ENCODE measurements around the gene C1QTNF12. TPM values are rescaled to one million over a fixed set of nuclear protein-coding genes. Genes with fewer than 3 reads are reported as not detected.

The C1QTNF12 gene
- total and polyA plus RNA-seq, 2 experiments from 2014 or later: 2.1 to 3.1 TPM

DNA sequence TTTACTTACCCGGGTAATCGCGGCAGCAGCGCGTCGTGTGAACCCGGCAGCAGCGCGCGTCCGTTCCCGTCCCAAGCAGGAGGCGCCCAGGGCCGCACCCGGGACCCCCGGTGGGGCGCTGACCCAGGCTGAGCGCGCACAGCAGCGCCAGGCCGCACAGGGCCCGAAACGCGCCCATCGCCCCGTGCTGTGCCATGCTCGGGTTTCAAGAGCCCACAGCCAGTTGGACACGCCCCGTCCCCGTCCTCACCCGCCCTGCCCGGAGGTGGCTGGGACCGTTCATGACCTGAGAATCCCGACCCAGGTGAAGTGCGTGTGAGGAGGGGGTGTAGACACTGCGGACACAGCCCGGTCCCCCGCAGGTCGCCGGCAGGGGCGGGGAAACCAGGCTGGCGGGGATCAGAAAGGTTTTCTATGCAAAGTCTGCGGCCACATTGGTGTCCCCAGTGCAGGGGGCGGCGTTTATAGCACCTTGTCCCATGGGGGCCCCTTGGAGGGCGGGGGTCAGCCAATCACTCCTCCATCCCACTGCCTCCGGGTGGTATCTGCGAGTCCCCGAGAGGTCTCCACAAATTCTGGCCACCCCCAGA is 40.1 kb downstream of the C1QTNF12 start, which contains the start of gene TNFRSF18:
TSS of gene TNFRSF18 (minus strand) at position 217 of the 590 bp plus-strand sequence. CDS start at position 196, 21 bp downstream.
- in situ Hi-C loops (cut with MboI): no loop called here

DNA sequence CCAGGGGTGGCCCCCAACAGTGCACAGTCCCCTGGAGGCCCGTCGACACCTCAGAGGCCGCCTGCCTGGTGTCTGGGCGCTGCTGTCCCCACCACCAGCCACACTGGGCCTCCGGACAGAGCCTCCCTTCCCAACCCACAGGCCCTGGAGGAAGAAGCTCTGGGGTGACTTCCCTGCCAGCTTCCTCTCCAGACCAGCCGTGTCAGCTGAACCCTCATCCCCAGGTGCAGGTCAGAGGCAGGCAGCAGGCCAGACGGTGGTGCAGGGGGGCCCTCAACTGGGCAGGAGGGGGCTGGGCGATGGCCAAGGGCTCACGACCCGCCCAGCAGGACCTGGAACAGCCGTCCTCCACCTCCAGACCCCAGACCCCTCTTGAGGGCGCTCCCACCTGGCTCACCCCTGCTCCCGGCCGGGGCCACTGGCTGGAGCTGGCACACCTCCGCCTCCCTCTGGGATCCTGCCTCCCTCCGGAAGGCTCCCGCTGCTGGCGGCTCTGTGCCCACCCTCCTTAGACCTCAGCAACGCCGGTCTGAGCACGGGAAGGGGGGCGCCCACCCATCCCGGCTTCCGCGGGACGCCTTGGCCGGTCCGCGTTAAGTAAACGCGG is 40.6 kb downstream of the C1QTNF12 start:
- no peaks in the 10 kb centered on the region for H3K36me3 ChIP-seq (ENCODE audit: low read depth)
- no peak overlapping the region for H2AFZ ChIP-seq
- H3K27ac ChIP-seq: no peak overlapping the region
- no peaks in the 10 kb centered on the region for H3K4me1 ChIP-seq (ENCODE audit: insufficient read depth)
- H3K9me2 ChIP-seq (ENCODE audit: insufficient read depth): no peaks in the 10 kb centered on the region
- peak overlapping the region; percentile 40; the same call in 1 of the 2 replicates for H3K4me3 ChIP-seq
- in situ Hi-C loops (cut with MboI): no loop called here
- no peaks in the 10 kb centered on the region for H3K27me3 ChIP-seq (replicated peaks; ENCODE audit: insufficient read depth)
- no peaks in the 10 kb centered on the region for H4K20me1 ChIP-seq (ENCODE audit: insufficient read depth)
- no peak overlapping the region for H3K9ac ChIP-seq
- H3K4me2 ChIP-seq (ENCODE audit: unreplicated experiment): no peak overlapping the region
- no peaks in the 10 kb centered on the region for H3K79me2 ChIP-seq (ENCODE audit: insufficient read depth)
- no peaks in the 10 kb centered on the region for H3K9me3 ChIP-seq (ENCODE audit: low read depth)
- 28 to 34% methylated on average over 26 to 28 of the region's 31 CpGs for WGBS, 2 experiments (ENCODE audit: low coverage in 1 of 2, low lambda C conversion rate in 2 of 2, missing lambda C conversion rate in 2 of 2)
- no peak for TF ChIP-seq EZH2phosphoT487 (IDR thresholded peaks at IDR 0.05; ENCODE audit: insufficient read depth, low read depth)
- no peak for TF ChIP-seq EZH2 (IDR thresholded peaks at IDR 0.05; ENCODE audit: insufficient read depth, poor library complexity, severe bottlenecking)
- no peaks in the 10 kb centered on the region for H3F3A ChIP-seq (ENCODE audit: insufficient read depth)
- no peak for DNase-seq

More for the DNA sequence above, 40.1 kb downstream of the C1QTNF12 start, which contains the start of gene TNFRSF18:
- Histone ChIP-seq H3F3A (ENCODE audit: insufficient read depth) (no peaks in the 10 kb centered on the region), H3K79me2 (ENCODE audit: insufficient read depth) (no peaks in the 10 kb centered on the region), H2AFZ (no peak within 1 kb of the TSS), H3K27me3 (replicated peaks; ENCODE audit: insufficient read depth) (no peaks in the 10 kb centered on the region), H3K4me3 (peak within 1 kb of the TSS; percentile 40; the same call in 1 of the 2 replicates), H3K36me3 (ENCODE audit: low read depth) (no peaks in the 10 kb centered on the region), H3K9me3 (ENCODE audit: low read depth) (no peaks in the 10 kb centered on the region), H3K9me2 (ENCODE audit: insufficient read depth) (no peaks in the 10 kb centered on the region), H3K4me1 (ENCODE audit: insufficient read depth) (no peaks in the 10 kb centered on the region), H3K4me2 (ENCODE audit: unreplicated experiment) (no peak within 1 kb of the TSS), H4K20me1 (ENCODE audit: insufficient read depth) (no peaks in the 10 kb centered on the region), H3K9ac (no peak within 1 kb of the TSS), H3K27ac (no peak within 1 kb of the TSS)
- DNase-seq: peak; percentile 42
- WGBS, 2 experiments (ENCODE audit: low coverage in 1 of 2, low lambda C conversion rate in 2 of 2, missing lambda C conversion rate in 2 of 2): 5 to 7% methylated on average over 46 to 48 of the region's 49 CpGs
- no peak for TF ChIP-seq EZH2phosphoT487 (IDR thresholded peaks at IDR 0.05; ENCODE audit: insufficient read depth, low read depth)
- no peak for TF ChIP-seq EZH2 (IDR thresholded peaks at IDR 0.05; ENCODE audit: insufficient read depth, poor library complexity, severe bottlenecking)

DNA sequence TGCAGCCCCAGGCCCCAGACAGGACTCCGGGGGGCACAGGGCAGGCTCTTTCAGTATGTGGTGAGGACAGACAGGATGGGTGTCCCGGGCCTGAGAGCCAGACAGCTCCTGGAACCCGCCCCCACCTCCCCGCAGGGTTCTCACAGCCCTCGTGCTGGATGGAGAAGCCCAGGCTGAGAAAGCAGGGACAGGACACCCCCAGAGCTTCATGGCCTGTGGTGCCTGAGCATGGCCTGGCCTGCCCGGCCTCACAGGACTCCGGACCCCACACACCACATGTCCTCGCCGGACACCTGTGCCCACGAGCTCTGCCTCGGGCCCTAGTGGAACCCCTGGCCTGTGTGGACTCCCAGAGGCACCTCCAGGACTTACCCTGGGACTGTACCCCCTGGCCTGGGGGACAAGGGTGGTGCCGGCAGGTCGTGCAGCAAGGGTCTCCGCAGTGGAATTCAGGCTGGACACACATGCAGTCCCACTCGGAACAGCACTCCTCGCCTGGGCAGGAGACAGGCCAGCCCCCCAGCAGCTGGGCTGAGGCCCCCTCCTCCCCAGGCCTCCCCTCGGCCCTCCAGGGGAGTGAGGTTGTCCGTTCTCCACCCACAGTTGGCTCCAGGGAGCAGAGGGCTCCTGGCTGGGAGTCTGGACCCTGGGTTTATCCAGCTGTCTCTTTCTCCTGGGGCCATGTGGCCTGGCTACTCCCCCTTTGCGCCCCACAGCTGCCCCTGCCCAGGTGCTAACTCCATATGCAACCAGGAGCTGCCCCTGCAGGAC is 41.3 kb downstream of the C1QTNF12 start:
- Histone ChIP-seq H3K27me3 (replicated peaks; ENCODE audit: insufficient read depth) (no peaks in the 10 kb centered on the region), H2AFZ (no peak overlapping the region), H3K4me3 (no peak overlapping the region), H3K9ac (no peak overlapping the region), H3K79me2 (ENCODE audit: insufficient read depth) (no peaks in the 10 kb centered on the region), H3K27ac (no peak overlapping the region), H3F3A (ENCODE audit: insufficient read depth) (no peaks in the 10 kb centered on the region), H3K4me1 (ENCODE audit: insufficient read depth) (no peaks in the 10 kb centered on the region), H3K4me2 (ENCODE audit: unreplicated experiment) (no peak overlapping the region), H3K9me3 (ENCODE audit: low read depth) (no peaks in the 10 kb centered on the region), H4K20me1 (ENCODE audit: insufficient read depth) (no peaks in the 10 kb centered on the region), H3K36me3 (ENCODE audit: low read depth) (no peaks in the 10 kb centered on the region), H3K9me2 (ENCODE audit: insufficient read depth) (no peaks in the 10 kb centered on the region)
- TF ChIP-seq EZH2phosphoT487 (IDR thresholded peaks at IDR 0.05; ENCODE audit: insufficient read depth, low read depth): no peak
- TF ChIP-seq EZH2 (IDR thresholded peaks at IDR 0.05; ENCODE audit: insufficient read depth, poor library complexity, severe bottlenecking): no peak
- WGBS, 2 experiments (ENCODE audit: low coverage in 1 of 2, low lambda C conversion rate in 2 of 2, missing lambda C conversion rate in 2 of 2): 77 to 86% methylated on average over 13 to 17 of the region's 19 CpGs
- in situ Hi-C loops (cut with MboI): no loop called here
- DNase-seq: no peak

DNA sequence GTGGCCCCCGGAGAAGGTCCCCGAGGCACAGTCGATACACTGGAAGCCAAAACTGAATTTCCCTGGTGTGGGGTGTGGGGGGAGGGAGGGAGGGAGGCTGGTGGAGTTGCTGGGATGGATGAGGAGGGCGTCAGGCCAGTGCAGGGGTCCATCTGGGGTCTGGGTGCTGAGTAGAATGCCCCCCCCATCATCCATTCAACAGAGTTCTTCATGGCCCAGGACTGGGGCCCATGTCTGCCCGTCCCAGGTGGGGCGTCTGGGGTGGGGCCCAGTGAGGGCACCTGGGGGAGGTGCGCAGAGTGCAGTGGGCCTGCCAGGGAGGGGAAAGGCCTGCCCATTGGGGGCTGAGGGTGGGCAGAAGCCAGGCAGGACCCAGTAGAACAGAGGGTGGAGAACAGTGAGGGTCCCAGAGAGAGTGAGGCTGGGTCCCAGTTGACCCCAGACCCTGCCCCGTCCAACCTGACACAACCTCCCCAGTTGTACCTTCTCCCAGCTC is 42.0 kb downstream of the C1QTNF12 start:
- Histone ChIP-seq H3K4me2 (ENCODE audit: unreplicated experiment) (no peak overlapping the region), H3K36me3 (ENCODE audit: low read depth) (no peaks in the 10 kb centered on the region), H3K9me3 (ENCODE audit: low read depth) (no peaks in the 10 kb centered on the region), H3F3A (ENCODE audit: insufficient read depth) (no peaks in the 10 kb centered on the region), H3K9ac (no peak overlapping the region), H3K4me3 (no peak overlapping the region), H3K79me2 (ENCODE audit: insufficient read depth) (no peaks in the 10 kb centered on the region), H3K9me2 (ENCODE audit: insufficient read depth) (no peaks in the 10 kb centered on the region), H3K27ac (no peak overlapping the region), H2AFZ (no peak overlapping the region), H3K4me1 (ENCODE audit: insufficient read depth) (no peaks in the 10 kb centered on the region), H3K27me3 (replicated peaks; ENCODE audit: insufficient read depth) (no peaks in the 10 kb centered on the region), H4K20me1 (ENCODE audit: insufficient read depth) (no peaks in the 10 kb centered on the region)
- TF ChIP-seq EZH2 (IDR thresholded peaks at IDR 0.05; ENCODE audit: insufficient read depth, poor library complexity, severe bottlenecking) (no peak), EZH2phosphoT487 (IDR thresholded peaks at IDR 0.05; ENCODE audit: insufficient read depth, low read depth) (no peak)
- in situ Hi-C loops (cut with MboI): no loop called here
- 85 to 87% methylated on average over 6 to 8 of the region's 8 CpGs for WGBS, 2 experiments (ENCODE audit: low coverage in 1 of 2, low lambda C conversion rate in 2 of 2, missing lambda C conversion rate in 2 of 2)
- no peak for DNase-seq

Measured in GM23248 (cell line).